ENCODE results near the gene TFAP2E.

The TFAP2E gene

DNA sequence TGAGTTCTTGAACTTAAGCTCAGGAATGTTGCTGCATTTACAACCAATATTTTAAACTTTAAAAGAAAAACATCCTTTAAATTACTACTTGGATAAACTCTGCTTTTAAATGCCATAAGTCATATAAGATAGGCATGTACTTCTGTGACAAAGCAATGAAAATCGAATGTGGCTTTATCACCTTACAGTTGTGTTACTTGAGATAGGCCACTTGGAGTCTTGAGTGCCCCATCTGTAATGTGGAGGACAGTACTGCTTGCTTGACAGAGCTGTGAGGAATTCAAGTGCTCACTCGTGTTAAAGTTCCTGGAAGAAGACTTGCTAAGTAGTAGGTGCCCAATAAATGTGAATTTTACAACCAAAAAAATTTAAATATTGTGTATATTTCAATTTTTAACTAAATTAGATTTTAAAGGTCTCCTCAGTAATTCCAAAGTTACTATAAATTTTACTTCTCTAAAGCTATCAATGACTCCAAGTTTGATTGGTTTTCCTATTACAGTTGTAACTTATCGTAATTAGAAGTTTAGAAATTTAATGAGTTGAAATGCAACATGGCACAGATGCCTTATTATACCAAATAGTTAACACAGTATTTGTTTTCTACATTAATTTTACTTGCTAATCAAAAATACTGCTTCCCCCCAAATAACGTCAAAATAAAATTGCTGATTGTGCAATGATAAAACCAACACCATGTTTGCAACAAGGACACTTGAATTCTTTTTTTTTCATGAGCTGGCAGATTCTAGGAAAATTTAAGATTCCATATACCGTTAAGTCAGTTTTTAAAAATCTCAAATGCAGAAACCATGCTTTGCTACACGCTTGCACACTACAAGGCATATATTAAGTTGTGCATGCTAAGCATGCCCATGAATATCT, 46.4 kb downstream of the TFAP2E start:
- no peak overlapping the region for H3K27ac Mint-ChIP-seq
- H3K27me3 Mint-ChIP-seq (ENCODE audit: low read depth): no peaks in the 10 kb centered on the region
- H3K4me3 Mint-ChIP-seq: no peak overlapping the region
- no peaks in the 10 kb centered on the region for H3K9me3 Mint-ChIP-seq
- peaks cover 12% of the 10 kb centered on the region for H3K4me1 Mint-ChIP-seq (ENCODE audit: low read depth)
- H3K36me3 Mint-ChIP-seq (ENCODE audit: low read depth): peaks cover 28% of the 10 kb centered on the region

- Mint-ChIP-seq H3K27me3 (ENCODE audit: low read depth) (no peaks in the 10 kb centered on the region), H3K4me3 (no peak overlapping the region), H3K36me3 (ENCODE audit: low read depth) (peaks cover 23% of the 10 kb centered on the region), H3K4me1 (ENCODE audit: low read depth) (peaks cover 8% of the 10 kb centered on the region), H3K9me3 (no peaks in the 10 kb centered on the region), H3K27ac (no peak overlapping the region)
These were observed 49.5 kb downstream of the TFAP2E start for GRCh38 chr1:35622510-35623178.

DNA sequence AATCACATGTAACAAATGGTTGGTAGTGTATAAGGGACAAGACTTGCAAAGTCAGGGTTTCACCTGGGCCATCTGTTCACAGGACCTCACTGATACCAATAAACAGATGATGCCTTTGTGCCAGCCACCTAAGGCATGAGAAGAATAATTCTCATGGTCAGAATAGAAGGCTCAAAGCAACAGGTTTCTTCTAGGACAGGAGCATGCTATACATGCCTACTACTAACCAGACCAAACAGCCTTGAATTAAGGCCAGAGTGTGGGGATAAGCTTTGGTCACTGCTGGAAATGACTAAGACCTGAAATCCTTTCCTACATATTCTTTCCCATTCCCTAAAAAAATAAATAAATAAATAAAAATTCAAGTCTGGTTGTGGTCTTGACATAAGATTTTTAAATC, 50.7 kb downstream of the TFAP2E start:
- Mint-ChIP-seq H3K27ac (no peak overlapping the region), H3K27me3 (ENCODE audit: low read depth) (no peaks in the 10 kb centered on the region), H3K36me3 (ENCODE audit: low read depth) (peaks cover 20% of the 10 kb centered on the region), H3K4me1 (ENCODE audit: low read depth) (peaks cover 5% of the 10 kb centered on the region), H3K9me3 (no peaks in the 10 kb centered on the region), H3K4me3 (no peak overlapping the region)

DNA sequence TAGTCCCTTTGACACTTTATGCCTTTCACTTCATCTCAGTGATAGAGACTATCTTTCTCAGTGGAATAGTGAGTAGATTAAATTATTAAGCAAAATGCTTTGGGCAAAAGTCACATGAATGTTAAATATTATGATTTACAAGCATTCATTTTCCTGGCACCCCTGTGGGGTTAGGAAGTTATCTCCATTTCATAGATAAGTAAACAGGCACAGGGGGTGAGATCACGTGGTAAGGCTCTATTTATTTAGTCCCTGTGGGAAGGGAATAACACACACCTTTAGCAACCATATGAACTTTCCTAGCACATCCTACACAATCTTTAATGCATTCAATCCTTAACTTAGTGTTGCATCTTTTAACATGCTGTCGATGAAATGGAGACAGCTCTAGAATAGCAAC, 55.9 kb downstream of the TFAP2E start:
- Mint-ChIP-seq H3K9me3 (no peaks in the 10 kb centered on the region), H3K36me3 (ENCODE audit: low read depth) (peaks cover 44% of the 10 kb centered on the region), H3K27ac (no peak overlapping the region), H3K27me3 (ENCODE audit: low read depth) (no peaks in the 10 kb centered on the region), H3K4me3 (no peak overlapping the region), H3K4me1 (ENCODE audit: low read depth) (peaks cover 8% of the 10 kb centered on the region)

GRCh38 chr1:35631396-35631795, 58.3 kb downstream of the TFAP2E start:
- Mint-ChIP-seq H3K27ac (no peak overlapping the region), H3K9me3 (no peaks in the 10 kb centered on the region), H3K4me1 (ENCODE audit: low read depth) (peaks cover 8% of the 10 kb centered on the region), H3K27me3 (ENCODE audit: low read depth) (no peaks in the 10 kb centered on the region), H3K4me3 (no peak overlapping the region), H3K36me3 (ENCODE audit: low read depth) (peaks cover 51% of the 10 kb centered on the region)

- Mint-ChIP-seq H3K4me1 (ENCODE audit: low read depth) (peaks cover 17% of the 10 kb centered on the region), H3K9me3 (no peaks in the 10 kb centered on the region), H3K36me3 (ENCODE audit: low read depth) (peaks cover 50% of the 10 kb centered on the region), H3K4me3 (no peak overlapping the region), H3K27ac (no peak overlapping the region), H3K27me3 (ENCODE audit: low read depth) (no peaks in the 10 kb centered on the region)
These were observed 60.4 kb downstream of the TFAP2E start for GRCh38 chr1:35633547-35633946.

- Mint-ChIP-seq H3K4me1 (ENCODE audit: low read depth) (peaks cover 34% of the 10 kb centered on the region), H3K36me3 (ENCODE audit: low read depth) (peaks cover 28% of the 10 kb centered on the region), H3K27ac (peak overlapping the region; percentile 90), H3K27me3 (ENCODE audit: low read depth) (peaks cover 3% of the 10 kb centered on the region), H3K9me3 (no peaks in the 10 kb centered on the region), H3K4me3 (peak overlapping the region; percentile 83)
These were observed 64.3 kb downstream of the TFAP2E start for GRCh38 chr1:35637401-35637809.

DNA sequence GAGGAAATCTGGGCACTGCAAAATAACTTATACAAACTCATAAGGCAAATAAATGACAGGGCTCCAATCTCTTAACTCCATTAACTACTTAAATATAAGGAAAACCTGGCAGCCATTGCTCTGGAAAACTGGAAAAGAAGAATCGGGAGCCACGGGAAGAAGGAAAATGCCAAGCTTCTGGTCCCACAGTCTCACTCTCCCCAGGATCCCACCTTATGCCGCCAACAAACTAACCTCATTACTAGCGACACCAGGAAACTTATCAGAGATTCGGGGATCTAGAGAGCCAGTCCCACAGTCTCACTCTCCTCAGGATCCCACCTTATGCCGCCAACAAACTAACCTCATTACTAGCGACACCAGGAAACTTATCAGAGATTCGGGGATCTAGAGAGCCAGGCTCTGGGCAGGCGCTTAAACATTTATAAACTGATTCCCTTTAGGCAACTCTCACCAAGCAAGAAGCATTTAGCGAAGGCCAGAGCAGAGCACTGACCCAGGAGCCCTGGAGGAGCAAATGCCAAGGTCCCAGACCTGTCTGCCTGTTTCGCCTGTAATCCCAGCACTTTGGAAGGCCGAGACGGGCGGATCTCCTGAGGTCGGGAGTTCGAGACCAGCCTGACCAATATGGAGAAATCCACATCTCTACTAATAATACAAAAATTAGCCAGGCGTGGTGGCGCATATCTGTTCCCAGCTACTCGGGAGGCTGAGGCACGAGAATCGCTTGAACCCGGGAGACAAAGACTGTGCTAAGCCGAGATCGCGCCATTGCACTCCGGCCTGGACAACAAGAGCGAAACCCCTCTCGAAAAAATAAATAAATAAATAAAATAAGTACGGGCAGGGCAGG, 67.5 kb downstream of the TFAP2E start:
- Mint-ChIP-seq H3K27ac (peak overlapping the region; percentile 99), H3K27me3 (ENCODE audit: low read depth) (peaks cover 26% of the 10 kb centered on the region), H3K4me1 (ENCODE audit: low read depth) (peaks cover 30% of the 10 kb centered on the region), H3K36me3 (ENCODE audit: low read depth) (peaks cover 13% of the 10 kb centered on the region), H3K9me3 (no peaks in the 10 kb centered on the region), H3K4me3 (peak overlapping the region; percentile 100)

DNA sequence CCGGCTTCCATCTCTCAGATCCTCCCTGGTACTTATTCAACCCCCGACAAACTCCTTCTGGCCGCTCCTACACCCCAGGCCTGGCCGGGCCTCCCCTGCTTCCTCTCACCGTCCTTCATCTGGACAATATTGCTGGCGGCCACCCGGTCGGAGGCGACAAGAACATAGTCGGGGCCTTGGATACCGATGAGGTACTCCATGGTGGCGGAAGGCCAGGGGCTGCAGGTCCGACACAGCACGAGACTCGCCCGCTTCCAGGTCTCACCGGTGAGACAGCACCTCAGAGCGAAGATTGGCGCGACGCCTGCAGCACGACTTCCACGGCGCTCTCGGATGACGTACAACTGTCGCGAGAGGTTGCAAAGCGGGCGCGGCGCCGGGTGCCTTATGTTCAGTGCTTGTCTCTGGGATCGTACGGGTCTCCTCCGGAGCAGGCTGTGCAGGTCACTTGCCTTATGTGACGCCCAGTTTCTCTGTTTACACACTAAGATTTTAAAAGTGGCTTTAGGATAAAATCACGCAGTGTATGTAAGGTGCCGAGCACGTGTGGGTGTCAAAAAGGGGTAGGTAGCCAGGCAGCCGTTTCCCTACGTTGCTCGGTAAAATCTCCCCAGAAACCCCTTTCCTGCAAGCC, 68.2 kb downstream of the TFAP2E start, which contains the start of gene PSMB2:
Gene PSMB2, minus strand, starts transcription at position 294 of the 634 bp plus-strand sequence. Its CDS starts 94 bp downstream, at position 200.
- H3K4me3 Mint-ChIP-seq: peak within 1 kb of the TSS; percentile 100
- H3K9me3 Mint-ChIP-seq: no peaks in the 10 kb centered on the region
- H3K4me1 Mint-ChIP-seq (ENCODE audit: low read depth): peaks cover 30% of the 10 kb centered on the region
- H3K36me3 Mint-ChIP-seq (ENCODE audit: low read depth): peaks cover 10% of the 10 kb centered on the region
- peak within 1 kb of the TSS; percentile 99 for H3K27ac Mint-ChIP-seq
- H3K27me3 Mint-ChIP-seq (ENCODE audit: low read depth): peaks cover 33% of the 10 kb centered on the region

DNA sequence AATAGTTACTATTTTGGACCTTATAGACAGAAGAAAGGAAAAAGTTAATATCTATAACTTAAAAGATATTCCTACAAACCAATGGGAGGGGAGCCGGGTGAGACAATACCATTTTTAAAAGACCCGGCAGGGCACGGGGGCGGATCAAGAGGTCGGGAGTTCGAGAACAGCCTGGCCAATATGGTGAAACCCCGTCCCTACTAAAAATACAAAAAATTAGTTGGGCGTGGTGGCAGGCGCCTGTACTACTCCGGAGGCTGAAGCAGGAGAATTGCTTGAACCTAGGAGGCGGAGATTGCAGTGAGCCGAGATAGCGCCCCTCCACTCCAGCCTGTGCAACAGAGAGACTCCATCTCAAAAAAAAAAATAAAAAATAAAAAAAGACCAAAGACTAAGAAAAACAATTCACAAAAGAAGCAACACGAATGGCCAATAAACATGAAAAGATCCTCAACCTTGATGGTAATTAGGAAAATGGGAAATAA, 69.4 kb downstream of the TFAP2E start:
- Mint-ChIP-seq H3K27ac (peak overlapping the region; percentile 99), H3K27me3 (ENCODE audit: low read depth) (peaks cover 45% of the 10 kb centered on the region), H3K36me3 (ENCODE audit: low read depth) (peaks cover 8% of the 10 kb centered on the region), H3K9me3 (no peaks in the 10 kb centered on the region), H3K4me3 (peak overlapping the region; percentile 100), H3K4me1 (ENCODE audit: low read depth) (peaks cover 27% of the 10 kb centered on the region)

DNA sequence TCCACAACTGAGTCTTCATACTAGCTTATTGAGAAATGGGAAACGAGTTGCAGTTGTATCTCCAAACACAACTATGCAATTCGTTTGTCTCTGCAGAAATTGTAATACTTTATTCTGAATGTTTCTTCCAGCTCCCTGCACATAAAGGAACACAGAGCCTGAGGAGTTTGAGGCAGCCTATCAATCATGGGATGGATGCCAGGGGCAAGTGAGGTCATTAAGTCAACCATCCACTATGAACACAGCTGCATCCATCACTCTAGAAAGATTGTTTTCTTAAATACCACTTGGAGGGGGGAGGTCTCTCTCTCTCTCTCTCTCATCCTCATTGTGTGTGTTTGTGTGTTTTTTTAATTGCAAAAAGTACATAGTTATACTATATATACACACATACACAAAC, 71.1 kb downstream of the TFAP2E start:
- H3K4me1 Mint-ChIP-seq (ENCODE audit: low read depth): peaks cover 18% of the 10 kb centered on the region
- H3K27me3 Mint-ChIP-seq (ENCODE audit: low read depth): peaks cover 57% of the 10 kb centered on the region
- H3K27ac Mint-ChIP-seq: peak overlapping the region; percentile 7
- peaks cover 5% of the 10 kb centered on the region for H3K36me3 Mint-ChIP-seq (ENCODE audit: low read depth)
- peak overlapping the region; percentile 4 for H3K4me3 Mint-ChIP-seq
- no peaks in the 10 kb centered on the region for H3K9me3 Mint-ChIP-seq
